ENCODE data around the gene CD38.

Gene CD38

DNA sequence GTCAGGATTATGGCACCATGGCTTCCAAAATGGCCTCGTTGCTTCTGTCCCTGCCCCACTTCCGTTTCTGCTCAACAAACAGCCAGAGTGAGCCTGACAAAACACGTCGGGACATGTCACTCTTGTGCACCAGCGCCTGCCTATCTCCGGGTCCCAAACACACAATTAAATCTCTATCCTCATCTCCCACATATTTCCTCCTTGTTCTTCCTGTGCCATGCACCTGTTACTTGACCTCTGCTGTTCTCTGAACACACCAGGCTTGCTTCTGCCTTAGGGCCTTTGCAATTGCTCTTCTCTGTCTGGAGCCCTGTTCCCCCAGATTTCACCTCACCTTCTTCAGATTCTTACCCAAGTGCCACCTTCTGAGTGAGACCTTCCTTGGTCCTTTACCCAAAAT lies 12.7 kb upstream of the CD38 start:
- DNase-seq = no peak

- DNase-seq = no peak
Observed at GRCh38 chr4:15765910-15766697, 12.0 kb upstream of the CD38 start.

DNA sequence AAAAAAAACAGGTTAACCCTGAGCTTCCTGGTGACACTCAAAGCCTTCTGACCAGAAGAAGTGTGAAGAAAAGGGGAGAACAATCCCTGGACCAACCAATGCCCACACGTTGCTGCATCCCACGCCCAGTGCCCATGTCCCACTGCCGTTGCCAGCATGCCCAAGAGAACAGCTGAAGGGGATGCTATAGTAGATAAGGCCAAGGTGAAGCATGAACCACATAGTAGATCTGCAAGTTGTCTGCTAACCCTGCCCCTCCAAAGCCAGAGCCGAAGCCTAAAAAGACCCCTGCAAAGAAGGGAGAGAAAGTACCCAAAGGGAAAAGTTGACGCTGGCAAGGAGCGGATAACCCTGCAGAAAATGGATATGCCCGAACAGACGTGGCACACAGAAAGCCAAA lies 11.3 kb upstream of the CD38 start:
- DNase-seq = no peak

DNA sequence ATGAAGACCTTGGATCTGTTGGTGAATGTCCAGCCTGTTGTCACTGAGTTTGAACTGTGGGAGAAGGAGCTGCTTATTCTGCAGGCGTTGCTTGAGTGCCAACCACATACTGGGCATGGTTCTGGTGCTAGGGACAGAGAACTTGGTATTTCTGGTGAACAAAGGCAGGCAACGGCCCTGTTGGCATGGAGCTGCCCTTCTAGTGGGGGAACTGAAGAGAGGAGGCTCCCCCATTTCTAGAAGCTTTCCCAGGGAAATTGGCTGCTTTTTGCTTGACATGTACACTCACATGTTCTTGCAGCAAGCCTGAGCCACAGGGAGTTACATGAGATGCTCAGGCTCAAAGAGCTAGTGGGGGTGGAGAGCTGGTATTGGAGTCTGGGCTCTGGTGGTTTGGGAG lies 8.9 kb upstream of the CD38 start:
- DNase-seq = no peak

DNA sequence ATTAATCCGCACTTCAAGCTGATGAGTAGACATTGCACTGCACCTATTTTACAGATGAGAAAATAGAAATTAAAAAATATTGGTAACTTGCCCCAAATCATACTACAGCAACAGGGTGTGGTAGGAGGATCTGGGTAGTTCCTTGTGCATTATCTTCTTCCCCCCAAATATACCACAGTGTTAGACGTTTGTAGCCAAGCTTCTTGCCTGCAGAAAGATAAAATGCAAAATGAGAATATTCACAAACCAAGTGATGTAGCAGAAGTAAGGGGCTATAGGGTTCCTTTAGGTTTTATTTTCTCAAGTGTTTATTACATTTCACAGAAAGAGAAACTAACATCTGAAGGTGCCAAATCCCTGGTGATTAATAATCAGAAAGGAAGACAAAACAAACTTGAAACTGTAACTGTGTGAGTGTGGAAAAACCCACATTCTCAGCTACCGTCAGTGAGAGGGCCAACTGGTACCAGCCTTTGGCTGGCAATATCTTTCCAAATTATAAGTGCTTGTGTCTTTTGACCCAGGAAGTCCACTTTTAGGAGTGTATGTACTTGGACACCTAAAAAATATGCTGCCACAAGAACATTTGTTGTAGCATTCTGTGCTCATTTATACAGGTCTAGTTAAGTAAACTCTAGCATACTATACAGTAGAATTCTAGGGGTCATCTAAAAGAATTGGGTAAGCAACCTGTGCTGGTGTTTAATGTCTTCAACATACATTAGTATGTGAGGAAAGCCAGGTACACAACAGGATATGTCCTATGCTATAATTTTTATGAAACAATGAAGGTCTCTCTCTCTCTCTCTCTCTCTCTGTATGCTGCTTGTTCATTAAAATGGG lies 6.7 kb upstream of the CD38 start:
- DNase-seq = no peak

DNA sequence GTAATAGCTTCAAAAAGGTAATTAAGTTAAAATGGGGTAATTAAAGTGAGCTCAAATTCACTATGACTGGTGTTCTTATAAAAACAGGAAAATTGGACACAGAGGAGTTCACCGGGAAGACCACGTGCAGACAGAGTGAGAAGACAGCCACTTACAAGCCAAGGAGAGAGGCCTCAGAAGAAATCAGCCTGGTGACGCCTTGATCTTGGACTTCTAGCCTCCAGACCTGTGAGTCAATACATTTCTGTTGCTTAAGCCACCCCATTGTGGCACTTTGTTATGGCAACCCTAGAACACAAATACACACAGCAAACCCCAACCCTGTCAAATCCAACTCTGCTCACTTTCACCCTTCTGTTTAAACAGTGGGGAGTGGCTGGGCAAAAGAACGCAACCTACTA lies 4.1 kb upstream of the CD38 start:
- DNase-seq = no peak

GRCh38 chr4:15776871-15777648 lies 1.1 kb upstream of the CD38 start:
- no peak for DNase-seq

DNA sequence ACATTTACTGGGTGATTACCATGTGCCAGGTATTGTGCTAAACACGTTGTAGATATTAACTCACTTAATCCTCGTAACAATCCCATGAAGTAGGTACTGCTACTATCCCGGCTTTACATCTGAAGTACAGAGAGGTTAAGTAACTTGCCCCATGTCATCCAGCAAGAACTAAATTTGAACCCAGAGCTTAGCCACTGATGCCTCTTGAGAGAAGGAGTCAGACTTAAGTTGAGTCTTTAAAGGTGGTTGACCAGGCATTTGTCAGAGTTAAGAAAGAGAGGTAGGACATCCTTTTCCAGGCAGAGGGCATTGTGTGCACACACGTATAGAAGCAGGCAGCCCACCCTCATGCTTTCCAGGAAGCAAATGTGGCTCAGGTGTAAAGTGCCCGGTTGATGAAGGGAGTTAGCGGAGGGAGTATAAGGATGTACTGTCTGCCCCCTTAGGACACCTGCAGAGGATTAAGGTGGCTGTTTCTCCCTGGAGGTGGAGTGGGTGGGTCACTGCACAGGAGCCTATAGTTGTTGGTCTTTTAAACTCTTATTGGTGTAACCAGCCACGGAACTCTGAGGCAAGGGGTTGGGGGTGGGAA lies 335 bp upstream of the CD38 start:
- DNase-seq = no peak

DNA sequence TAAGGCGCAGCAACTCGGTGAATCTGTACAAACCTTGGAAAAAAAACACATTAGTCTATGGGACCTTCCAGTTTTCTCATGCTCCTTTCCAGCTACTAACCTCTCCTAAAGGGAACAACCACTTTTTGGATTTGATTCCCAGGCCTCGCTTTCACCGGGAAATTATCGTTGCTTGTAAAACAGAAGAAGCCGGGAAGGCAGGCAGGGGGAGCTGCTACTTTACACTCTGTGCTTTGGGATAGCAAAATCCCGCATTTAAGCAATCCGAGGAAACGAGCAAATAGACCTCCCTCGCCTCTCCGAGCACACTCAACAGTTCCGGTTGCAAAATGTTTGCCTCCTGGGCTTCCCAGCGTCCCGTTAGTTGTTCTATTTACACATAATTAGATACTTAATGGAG lies 1.2 kb downstream of the CD38 start:
- no peak for DNase-seq

GRCh38 chr4:15779809-15780208 lies 1.7 kb downstream of the CD38 start:
- DNase-seq = no peak

GRCh38 chr4:15781427-15782095 lies 3.4 kb downstream of the CD38 start:
- peak; percentile 57 for DNase-seq

GRCh38 chr4:15783676-15784075 lies 5.5 kb downstream of the CD38 start:
- no peak for DNase-seq

DNA sequence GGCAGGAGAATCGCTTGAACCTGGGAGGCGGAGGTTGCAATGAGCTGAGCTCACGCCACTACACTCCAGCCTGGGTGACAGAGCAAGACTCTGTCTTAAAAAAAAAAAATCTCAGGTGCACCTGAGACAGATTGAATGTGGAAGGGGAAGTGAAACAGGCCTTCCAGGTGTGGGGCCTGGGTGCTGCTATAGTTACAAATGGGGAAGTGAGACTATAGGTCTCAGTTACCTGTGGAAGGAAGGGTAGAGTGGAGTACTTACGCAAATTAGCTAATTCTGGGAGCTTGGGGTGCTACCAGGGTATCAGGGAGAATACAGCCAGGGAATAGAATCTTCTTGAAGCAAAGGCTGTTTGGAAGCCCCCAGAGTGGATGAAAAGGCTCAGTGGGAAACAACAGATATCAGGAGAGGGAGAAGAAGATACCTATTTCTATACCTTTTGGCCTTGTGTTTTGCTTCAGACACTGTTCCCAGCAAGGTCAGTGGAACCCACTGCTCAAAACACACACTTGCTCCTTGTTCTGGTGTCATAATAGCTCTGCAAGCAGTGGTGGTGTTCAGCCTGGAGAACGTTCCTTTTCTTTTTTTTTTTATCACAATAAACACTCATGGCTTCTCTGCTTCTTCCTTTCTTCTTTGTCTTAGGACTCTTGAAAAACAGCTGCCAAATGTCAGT lies 7.0 kb downstream of the CD38 start:
- DNase-seq = no peak

DNA sequence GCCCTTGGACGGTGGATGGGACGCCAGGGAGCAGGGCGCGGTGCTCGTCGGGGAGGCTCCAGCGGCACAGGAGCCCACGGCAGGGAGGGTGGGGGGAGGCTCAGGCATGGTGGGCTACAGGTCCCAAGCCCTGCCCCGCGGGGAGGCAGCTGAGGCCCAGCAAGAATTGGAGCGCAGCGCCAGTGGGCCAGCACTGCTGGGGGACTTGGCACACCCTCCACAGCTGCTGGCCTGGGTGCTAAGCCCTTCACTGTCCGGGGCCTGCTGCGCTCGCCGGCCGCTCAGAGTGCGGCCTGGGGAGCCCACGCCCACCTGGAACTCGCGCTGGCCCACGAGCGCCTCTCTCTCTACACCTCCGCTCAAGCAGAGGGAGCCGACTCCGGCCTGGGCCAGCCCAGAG lies 8.6 kb downstream of the CD38 start:
- no peak for DNase-seq

DNA sequence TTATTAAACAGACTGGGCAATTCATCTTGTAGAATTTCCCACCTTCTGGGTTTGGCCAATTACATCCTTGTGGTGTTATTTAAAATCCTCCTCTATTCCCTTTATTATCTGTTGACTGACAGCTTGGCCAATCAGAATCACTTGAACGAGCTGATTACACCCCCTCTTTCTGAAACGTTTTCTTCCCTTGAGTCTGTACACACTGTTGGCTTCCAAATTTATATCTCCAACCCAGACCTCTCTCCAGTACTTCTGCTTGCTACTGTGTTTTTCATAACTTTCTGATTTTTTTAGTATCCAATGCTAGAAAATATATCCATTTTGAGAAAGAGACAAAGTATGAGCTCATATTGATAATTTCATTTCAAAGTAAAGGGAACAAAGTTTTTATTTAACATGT lies 14.8 kb downstream of the CD38 start:
- DNase-seq = no peak

GRCh38 chr4:15793506-15794363 lies 15.6 kb downstream of the CD38 start:
- no peak for DNase-seq

DNA sequence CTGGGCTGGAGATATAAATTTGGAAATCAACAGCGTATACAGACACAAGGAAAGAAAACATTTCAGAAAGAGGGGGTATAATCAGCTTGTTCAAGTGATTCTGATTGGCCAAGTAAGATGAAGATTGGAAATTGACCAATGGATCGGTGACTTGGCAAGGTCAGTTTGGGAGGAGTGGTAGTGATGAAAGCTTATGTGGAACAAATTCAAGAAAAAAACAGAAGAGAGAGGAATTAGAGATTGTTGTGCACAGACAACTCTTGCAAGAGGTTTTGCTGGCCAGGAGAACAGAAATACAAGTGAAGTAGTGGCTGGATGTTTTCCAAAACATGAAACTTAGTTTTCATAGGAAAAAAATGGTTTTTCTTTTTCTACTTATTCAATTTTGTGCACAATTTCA lies 16.3 kb downstream of the CD38 start:
- DNase-seq = no peak

- no peak for DNase-seq
Observed at GRCh38 chr4:15794905-15795304, 16.8 kb downstream of the CD38 start.

DNA sequence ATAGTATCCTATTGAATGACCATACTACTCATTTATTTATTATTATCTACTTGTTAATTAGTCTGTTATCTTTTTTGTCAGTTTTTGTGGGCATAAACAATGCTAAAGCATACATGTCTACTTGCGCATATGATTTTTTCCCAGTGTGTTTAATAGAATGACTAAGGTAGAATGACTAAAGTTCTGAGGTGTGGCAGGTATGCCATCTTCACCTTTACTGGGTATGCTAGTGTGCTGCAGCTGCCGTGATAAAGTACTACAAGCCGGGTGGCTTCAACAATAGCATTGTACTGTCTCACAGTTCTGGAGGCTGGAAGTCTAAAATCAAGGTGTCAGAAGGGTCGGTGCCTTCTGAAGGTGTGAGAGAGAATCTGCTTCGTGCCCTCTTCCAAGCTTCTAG lies 19.2 kb downstream of the CD38 start:
- no peak for DNase-seq

DNA sequence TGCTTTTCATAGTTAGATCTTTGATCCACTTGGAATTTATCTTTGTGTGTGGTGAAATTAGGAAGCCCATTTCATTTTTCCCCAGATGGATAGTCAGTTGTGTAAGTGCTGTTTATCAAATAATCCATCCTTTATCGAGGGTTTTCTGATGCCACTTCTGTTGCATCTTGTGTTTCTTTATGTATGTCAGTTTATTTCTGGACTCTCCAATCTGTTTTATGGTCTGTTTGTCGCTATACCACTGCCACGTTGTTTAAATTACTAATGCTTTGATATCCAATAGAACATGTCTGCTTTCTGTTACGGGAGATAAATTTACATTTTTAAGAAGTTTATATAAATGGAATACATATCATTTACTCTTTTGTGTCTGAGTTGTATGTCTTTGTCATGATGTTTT lies 21.0 kb downstream of the CD38 start:
- DNase-seq = no peak

GRCh38 chr4:15799701-15800100 lies 21.6 kb downstream of the CD38 start:
- DNase-seq = no peak

Measured in activated CD8-positive, alpha-beta memory T cell treated with anti-CD3 and anti-CD28 coated beads for 24 hours (primary cell).